HG02642 (cell line): ENCODE data around the gene BEGAIN.

ENCODE experiments used
- ATAC-seq: cut with Tn5 transposase; IDR thresholded peaks from one replicate; pipeline ENCODE4 v1.9.1; 2021; ENCODE audit warnings: mild to moderate bottlenecking; ENCODE audit not compliant: unreplicated experiment, poor library complexity

BEGAIN gene

GRCh38 chr14:100584056-100585031 lies 2.9 kb downstream of the BEGAIN start:
- ATAC-seq = no peak

DNA sequence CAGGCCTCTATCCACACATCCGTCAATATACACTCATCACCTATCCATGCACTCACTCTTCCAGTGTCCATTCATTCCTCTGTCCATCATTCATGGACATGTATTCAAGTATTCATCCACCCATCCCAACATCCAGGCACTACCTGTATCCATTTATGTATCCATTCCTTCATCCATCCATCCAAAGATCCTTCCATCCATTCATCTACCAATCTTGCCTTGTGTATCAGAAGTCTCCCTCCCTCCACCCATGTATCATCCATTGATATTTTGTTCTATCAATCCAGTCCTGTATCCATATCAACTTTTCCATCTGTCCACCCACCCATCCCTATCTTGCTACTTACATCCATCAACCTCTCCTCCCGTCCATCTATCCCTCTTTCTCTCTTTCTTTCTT lies 4.0 kb downstream of the BEGAIN start:
- ATAC-seq = no peak

- no peak for ATAC-seq
These were observed 4.6 kb downstream of the BEGAIN start for GRCh38 chr14:100582496-100583165.

DNA sequence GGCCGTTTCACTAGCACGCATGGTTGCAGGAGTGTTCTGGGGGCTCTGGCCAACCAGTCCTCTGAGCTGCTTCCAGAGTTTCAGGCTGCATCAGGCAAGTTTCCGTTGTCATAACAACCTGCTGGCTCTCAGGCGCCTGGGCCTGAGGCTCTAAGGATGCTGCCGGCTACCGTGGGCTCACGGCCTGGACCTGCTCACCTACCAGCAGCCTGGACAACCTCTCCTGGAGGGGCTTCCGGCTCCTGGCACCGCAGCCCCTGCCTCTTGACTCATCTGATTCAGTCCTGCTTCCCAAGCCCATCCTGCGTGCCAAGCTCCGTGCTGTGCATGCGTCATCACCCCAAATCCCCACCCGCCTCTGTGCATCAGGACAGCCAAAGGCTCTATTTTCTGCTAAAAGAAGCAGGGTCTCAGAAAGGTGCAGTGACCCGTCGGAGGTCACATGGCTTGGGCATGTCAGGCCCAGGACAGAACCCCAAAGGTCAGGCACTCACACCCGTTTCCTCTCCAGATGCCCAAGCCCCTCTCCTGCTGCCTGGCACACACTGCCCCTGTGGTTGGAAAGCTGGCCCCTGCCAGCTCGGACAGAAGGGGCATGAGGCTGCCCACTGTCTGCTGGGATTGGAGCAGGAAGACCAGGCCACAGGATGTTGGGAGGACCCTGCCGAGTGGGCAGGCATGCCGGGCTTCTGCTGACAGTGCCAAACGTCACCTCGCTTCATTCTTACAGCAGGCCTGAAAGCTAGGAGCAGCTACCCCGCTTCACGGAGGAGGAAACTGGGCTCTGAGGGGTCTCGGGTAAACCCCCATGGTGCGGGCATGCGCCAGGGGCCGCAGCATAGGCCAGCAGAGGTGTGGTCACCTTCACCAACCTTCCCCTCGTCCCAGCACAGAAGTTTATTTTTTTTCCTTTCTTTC lies 5.7 kb downstream of the BEGAIN start:
- ATAC-seq = no peak

- ATAC-seq = no peak
These were observed 6.6 kb downstream of the BEGAIN start for GRCh38 chr14:100580316-100581227.

DNA sequence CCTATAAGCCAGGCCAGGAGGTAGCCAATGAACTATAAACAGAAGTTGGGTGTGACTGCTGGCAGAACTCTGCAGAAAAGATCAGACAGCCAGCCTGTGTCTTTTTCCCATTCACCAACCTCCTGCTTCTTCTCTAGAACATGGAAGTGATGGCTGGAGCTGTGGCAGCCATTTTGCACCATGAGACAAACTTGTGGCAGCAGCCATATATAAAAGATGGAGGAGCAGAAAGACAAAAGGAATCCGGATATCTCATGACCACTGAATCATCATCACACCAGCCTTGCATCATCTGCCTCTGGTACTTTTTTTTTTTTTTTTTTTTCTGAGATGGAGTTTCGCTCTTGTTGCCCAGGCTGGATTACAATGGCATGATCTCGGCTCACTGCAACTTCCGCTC lies 8.7 kb downstream of the BEGAIN start:
- no peak for ATAC-seq

DNA sequence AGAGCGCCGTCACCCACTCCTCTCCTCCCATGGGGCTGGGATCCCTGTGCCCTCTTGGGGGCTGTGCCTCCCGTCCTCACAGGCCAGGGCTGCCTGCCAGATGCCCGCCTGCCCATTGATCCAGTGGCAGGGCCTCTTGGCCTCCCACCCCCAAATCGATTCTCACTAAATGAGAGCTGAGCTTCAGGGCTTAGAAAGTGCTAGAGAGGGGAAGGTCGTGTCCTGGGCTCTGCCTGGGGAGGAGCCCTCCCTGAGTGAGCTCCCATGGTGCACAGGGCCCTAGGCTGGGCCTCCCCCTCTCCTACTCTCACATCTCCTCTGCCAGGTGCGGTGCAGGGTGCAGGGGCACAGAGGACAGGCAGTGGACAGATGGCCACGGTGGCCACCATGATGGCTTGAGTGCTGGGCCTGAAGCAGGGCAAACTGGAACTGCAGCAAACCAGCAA lies 9.2 kb downstream of the BEGAIN start:
- no peak for ATAC-seq

DNA sequence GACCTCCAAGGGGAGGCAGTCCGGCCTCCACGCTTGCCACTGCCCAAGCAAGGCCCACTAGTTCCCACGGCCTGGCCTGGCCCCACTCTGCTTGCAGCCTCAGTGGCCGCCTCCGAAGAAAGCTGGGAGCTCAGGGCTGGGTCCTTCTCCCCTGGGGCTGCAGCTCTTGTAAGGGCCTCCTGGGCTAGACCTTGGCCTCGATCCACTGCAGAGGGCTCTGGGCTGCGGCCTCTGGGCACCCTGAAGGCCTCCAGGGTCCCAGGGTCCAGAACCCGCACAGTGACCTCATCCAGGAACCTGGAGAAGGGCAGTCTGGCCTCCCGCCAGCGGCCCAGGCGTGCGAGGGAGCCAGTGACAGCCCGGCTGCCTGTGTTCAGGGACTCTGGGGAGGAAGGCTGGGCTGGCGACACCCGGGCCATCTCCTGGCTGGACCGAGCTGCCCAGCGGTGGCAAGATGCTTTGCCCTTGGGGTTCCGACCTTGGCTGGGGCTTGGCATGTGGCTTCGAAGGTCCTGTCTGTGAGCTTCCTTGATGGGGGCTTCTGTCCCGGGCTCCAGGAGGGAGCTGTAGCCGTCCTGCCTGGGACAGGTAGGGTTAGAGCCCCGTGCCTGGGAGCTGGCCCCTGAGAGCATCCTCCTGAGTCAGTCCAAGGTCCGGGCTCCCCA lies 9.8 kb downstream of the BEGAIN start:
- no peak for ATAC-seq

DNA sequence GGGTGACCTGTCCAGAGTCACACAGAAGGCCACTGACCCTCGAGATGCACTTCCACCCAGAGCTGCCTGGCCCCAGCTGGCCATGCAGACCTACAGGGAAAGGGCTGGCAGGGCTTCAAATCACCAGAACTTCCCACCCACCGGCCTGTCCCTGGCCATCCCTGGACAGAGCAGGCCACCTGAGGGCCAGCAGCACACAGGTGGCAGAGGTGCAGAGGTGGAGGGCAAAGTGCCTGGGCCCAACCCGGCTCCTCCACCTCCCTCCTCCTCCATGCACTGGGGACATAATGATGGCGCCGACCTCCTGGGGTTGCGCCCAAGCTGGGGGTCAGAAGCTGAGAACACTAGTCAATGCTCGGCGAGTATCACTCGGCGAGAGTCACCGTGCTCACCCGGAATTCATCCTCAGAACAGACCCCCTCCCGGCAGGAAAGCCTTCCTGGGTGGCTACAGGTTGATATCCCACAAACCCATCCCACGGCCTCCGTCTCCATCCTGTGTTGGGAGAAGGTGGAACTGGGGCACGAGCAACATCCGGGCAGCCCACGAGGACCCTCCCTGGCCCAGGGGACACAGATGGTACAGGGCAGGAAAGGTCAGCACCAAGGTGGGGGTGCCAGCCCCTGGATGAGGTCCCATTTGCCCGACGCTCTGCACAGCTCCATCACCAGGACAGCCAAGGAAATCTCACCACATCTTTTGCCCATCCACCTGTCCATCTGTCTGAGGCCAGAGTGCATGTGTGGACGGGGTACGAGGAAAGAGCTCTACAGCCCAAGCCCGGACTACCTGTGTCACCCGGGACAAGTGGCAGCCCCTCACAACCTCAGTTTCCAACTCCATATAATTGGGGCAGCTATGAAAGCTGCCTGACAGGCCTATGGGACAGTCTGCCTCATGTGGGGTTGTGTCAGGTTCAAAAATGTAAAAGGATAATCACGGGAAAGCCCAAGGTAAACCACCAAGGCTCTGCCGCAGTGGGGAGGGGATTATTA lies 10.8 kb downstream of the BEGAIN start:
- ATAC-seq = no peak

GRCh38 chr14:100575266-100575995 lies 11.8 kb downstream of the BEGAIN start:
- no peak for ATAC-seq

- no peak for ATAC-seq
These were observed 12.6 kb downstream of the BEGAIN start for GRCh38 chr14:100574642-100575031.

- ATAC-seq = no peak
These were observed 13.2 kb downstream of the BEGAIN start for GRCh38 chr14:100573757-100574641.

- ATAC-seq = no peak
These were observed 14.0 kb downstream of the BEGAIN start for GRCh38 chr14:100573002-100573756.

- ATAC-seq = no peak
These were observed 14.7 kb downstream of the BEGAIN start for GRCh38 chr14:100572543-100572942.

DNA sequence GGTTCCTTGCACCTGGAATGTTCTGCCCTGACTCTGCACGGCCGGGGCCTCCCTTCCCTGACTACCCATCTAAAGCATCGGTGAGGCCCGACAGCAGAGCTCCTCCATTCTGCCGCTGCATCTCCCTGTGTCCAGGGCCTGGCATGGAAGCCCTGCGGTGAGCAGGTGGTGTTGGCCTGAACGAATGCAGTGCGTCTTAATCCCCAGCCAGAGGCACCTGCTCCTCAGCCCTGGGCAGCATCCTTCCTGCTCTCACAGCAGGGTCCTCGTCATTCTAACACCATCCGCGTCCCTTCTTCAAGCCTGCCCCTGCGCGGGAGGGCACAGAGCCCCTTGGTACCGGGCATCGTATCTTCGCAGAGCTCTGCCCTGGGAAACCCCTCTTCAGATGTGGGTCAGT lies 15.4 kb downstream of the BEGAIN start:
- no peak for ATAC-seq
